A549 (cell line): ENCODE results near the gene TOB2.

ENCODE experiments used
- EP300 ChIP-seq, 2 experiments: fragments of >200 bp; sonication (Bioruptor Twin); formaldehyde crosslinking; IDR thresholded peaks; 2 replicates in 1 of 2; 3 replicates in 1 of 2; pipeline ENCODE4 v1.6.1; 2016 to 2017
- HEYL ChIP-seq: fragments of 250-450 bp; sonication (Bioruptor Pico); IDR thresholded peaks from 2 replicates; pipeline ENCODE4 v1.8.0; 2021; ENCODE audit warnings: mild to moderate bottlenecking, moderate library complexity
- JUN ChIP-seq, 2 experiments: fragments of >200 bp; sonication (Bioruptor Twin); formaldehyde crosslinking; IDR thresholded peaks; 2 replicates in 1 of 2; 3 replicates in 1 of 2; pipeline ENCODE4 v1.6.1; 2016 to 2017
- ZSCAN20 ChIP-seq: fragments of 250-450 bp; sonication (Bioruptor Pico); IDR thresholded peaks from 2 replicates; pipeline ENCODE4 v1.8.0; 2022; ENCODE audit warnings: mild to moderate bottlenecking, moderate library complexity
- TF ChIP-seq, protein P1 (sequence below): fragments of >200 bp; sonication (Bioruptor Twin); formaldehyde crosslinking; IDR thresholded peaks from 3 replicates; pipeline ENCODE4 v1.5.1; 2016

DNA sequence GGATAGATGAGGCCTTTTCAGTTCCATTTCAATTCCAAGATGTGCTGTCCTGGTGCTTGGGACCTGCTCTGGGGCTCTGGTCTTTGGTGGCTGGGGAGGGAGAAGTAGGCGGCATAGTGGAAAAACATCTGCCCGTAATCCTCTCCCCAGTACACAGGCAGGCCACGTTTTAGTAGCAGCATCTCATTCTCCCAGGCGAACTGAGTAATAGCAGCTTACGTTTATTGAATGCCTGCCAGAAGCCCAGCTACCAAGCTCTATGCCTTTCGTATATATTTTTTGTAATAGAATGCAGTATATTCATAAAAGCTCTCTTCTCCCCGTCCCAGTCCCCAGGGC, 33.8 kb upstream of the TOB2 start:
- TF ChIP-seq EP300 (IDR thresholded peaks at IDR 0.05) = no peak
- TF ChIP-seq HEYL (CRISPR knock-in tag) = no peak
- no peak for TF ChIP-seq JUN (IDR thresholded peaks at IDR 0.05)
- TF ChIP-seq ZSCAN20 (CRISPR knock-in tag) = no peak
- TF ChIP-seq, protein P1, sequence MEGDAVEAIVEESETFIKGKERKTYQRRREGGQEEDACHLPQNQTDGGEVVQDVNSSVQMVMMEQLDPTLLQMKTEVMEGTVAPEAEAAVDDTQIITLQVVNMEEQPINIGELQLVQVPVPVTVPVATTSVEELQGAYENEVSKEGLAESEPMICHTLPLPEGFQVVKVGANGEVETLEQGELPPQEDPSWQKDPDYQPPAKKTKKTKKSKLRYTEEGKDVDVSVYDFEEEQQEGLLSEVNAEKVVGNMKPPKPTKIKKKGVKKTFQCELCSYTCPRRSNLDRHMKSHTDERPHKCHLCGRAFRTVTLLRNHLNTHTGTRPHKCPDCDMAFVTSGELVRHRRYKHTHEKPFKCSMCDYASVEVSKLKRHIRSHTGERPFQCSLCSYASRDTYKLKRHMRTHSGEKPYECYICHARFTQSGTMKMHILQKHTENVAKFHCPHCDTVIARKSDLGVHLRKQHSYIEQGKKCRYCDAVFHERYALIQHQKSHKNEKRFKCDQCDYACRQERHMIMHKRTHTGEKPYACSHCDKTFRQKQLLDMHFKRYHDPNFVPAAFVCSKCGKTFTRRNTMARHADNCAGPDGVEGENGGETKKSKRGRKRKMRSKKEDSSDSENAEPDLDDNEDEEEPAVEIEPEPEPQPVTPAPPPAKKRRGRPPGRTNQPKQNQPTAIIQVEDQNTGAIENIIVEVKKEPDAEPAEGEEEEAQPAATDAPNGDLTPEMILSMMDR = no peak
